ENCODE measurements around the gene PAH.

PAH gene

DNA sequence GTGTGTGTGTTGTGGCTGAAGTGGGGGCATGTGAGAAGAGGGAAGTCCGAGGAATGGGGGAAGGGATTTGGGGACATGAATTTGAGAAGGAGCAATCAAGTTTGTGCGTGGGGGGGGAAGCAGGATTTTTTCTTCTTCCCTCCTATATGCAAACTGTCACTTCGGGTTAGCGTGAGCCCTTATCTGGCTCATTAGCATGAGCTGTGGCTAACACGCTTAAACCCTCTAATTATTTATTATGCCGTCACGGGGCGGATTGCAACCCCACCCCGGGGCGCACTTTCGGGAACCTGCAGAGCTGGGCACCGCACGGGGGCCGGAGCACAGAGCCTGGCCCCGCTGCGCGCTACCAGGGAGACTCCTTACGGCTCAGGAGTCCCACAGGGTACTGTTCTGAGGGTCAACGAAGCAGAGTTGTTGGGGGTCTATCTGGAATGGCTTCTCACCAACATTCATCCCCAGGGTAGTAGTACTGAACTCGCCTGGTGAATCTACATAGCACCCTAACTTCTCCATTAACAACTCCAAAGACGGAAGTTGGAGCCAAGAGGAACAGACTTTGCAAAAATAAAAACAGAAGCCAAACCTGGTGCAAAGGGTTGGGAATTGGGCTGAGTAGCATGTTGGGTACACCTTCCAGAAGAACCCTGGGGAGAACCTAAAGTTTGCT, 34.0 kb upstream of the PAH start:
- no peak for DNase-seq (ENCODE audit: low read depth in 1 of 2, low spot score in 1 of 2)

- no peak for DNase-seq (ENCODE audit: low read depth in 1 of 2, low spot score in 1 of 2)
Measured at GRCh38 chr12:102950107-102950949, 33.3 kb upstream of the PAH start.

DNA sequence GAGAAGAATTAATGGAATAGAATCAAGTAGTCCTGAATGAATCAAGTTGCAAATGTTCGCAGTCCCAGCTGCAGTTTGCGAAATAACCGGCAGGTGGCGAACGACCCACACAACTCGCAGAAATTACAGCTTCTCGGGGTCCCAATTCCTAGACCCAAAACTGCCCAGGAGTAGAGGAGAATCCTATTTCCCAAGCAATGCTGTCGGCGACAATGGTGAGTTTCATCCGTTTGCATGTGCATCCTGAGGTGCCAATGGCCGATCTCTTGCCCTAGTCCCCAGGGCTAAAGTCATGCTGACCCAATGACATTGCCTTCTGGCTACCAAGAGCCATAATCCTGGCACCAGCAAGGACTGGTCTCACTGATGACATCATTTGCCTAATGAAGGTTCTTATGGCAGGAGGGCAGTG, 31.9 kb upstream of the PAH start:
- DNase-seq (ENCODE audit: low read depth in 1 of 2, low spot score in 1 of 2): no peak

- DNase-seq (ENCODE audit: low read depth in 1 of 2, low spot score in 1 of 2): no peak
Measured at GRCh38 chr12:102946042-102946441, 29.0 kb upstream of the PAH start.

GRCh38 chr12:102939670-102940222, 22.7 kb upstream of the PAH start:
- DNase-seq (ENCODE audit: low read depth in 1 of 2, low spot score in 1 of 2): no peak

GRCh38 chr12:102939059-102939458, 22.0 kb upstream of the PAH start:
- no peak for DNase-seq (ENCODE audit: low read depth in 1 of 2, low spot score in 1 of 2)

DNA sequence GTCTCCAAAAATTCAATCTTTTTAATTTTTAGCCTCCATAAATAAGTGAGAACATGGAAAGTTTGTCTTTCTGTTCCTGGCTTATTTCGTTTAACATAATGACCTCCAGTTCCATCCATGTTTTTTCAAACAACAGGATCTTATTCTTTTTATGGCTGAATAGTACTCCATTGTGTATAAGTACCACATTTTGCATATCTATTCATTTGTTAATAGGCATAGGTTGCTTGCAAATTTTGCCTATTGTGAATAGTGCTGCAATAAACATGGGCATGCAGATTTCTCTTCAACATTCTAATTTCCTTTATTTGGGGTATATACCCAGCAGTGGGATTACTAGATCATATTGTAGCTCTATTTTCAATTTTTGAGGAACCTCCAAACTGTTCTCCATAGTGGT, 16.1 kb upstream of the PAH start:
- no peak for DNase-seq (ENCODE audit: low read depth in 1 of 2, low spot score in 1 of 2)

- DNase-seq (ENCODE audit: low read depth in 1 of 2, low spot score in 1 of 2): no peak
Measured at GRCh38 chr12:102927220-102927619, 10.2 kb upstream of the PAH start.

DNA sequence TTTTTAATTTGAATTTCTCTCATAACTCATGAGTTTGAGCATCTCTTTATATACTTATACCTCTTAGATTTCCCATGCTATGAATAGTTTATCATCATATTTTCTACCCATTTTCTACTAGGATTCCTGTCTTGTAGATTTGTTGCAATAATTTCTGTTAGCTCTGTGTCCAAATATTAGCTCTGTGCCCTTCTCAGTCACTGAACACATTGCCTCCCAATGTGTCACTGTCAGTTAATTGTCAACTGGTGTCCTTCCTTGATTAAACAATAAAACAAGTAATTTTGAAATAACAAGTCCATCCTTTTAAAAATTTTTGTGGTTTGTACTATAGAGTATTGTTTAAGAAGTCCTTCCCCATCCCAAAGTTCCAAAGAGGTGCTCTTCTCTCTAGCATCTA, 4.2 kb upstream of the PAH start:
- DNase-seq (ENCODE audit: low read depth in 1 of 2, low spot score in 1 of 2): no peak

DNA sequence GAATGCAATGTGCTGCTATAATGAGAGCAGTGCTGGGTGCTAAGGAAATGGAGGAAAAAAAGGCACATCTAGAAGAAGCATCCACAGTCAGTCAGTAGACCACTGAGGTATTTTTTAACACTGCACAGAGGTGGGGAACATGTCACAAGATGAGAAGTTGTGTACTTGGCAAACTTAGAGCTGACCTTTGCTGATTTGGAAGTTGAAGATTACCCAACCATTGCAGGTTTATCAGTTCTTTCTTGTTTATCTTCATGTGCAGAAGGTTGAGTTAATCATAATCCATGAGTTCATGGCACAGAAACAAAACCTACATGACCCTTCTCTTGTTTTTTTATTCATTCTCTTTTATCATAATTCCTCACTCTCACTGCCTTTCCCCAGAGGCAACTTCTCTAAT, 3.2 kb upstream of the PAH start:
- no peak for DNase-seq (ENCODE audit: low read depth in 1 of 2, low spot score in 1 of 2)

- DNase-seq (ENCODE audit: low read depth in 1 of 2, low spot score in 1 of 2): no peak
Measured at GRCh38 chr12:102918840-102919239, 1.8 kb upstream of the PAH start.

GRCh38 chr12:102916252-102917025, 605 bp downstream of the PAH start:
- no peak for DNase-seq (ENCODE audit: low read depth in 1 of 2, low spot score in 1 of 2)

- DNase-seq (ENCODE audit: low read depth in 1 of 2, low spot score in 1 of 2): no peak
Measured at GRCh38 chr12:102913453-102914226, 3.4 kb downstream of the PAH start.

DNA sequence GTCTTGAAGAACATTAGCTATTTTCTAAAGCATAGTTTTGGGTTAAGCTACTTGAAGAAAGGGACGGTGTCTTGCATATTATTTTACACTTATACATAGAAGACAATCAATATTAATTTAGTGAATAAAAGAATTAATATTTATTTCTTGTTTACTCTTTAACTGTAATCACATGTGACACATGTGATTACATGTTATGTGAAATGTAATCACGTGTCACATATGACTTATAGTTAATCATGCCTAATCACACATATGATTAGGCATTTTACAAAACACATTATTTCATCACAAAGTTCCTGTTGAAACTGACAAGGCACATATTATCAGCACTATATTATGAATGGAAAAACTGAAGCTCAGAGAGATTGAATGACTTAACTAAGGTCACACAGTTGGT, 4.8 kb downstream of the PAH start:
- no peak for DNase-seq (ENCODE audit: low read depth in 1 of 2, low spot score in 1 of 2)

GRCh38 chr12:102911320-102911719, 5.7 kb downstream of the PAH start:
- no peak for DNase-seq (ENCODE audit: low read depth in 1 of 2, low spot score in 1 of 2)

GRCh38 chr12:102910792-102911191, 6.3 kb downstream of the PAH start:
- no peak for DNase-seq (ENCODE audit: low read depth in 1 of 2, low spot score in 1 of 2)

- DNase-seq (ENCODE audit: low read depth in 1 of 2, low spot score in 1 of 2): no peak
Measured at GRCh38 chr12:102910137-102910536, 6.9 kb downstream of the PAH start.

GRCh38 chr12:102907918-102908317, 9.1 kb downstream of the PAH start:
- DNase-seq (ENCODE audit: low read depth in 1 of 2, low spot score in 1 of 2): no peak

- DNase-seq (ENCODE audit: low read depth in 1 of 2, low spot score in 1 of 2): no peak
Measured at GRCh38 chr12:102905229-102905628, 11.8 kb downstream of the PAH start.

- DNase-seq (ENCODE audit: low read depth in 1 of 2, low spot score in 1 of 2): no peak
Measured at GRCh38 chr12:102903337-102904007, 13.6 kb downstream of the PAH start.
